HG02973 (cell line): ENCODE measurements around the gene SLC66A2.
"Not testable (repeated sequence)": the region's sequence is repeated elsewhere in the genome, so short reads cannot be mapped to it uniquely, and the experiment has no call there.

Experiments
- ATAC-seq: cut with Tn5 transposase; IDR thresholded peaks from one replicate; pipeline ENCODE4 v1.9.1; 2021; ENCODE audit warnings: moderate library complexity; ENCODE audit not compliant: unreplicated experiment

Gene SLC66A2

GRCh38 chr18:79951545-79952455 is at the start of gene SLC66A2:
Gene SLC66A2 (minus strand): TSS chr18:79951653. CDS start chr18:79950926, 727 bp downstream.
- ATAC-seq: peak; percentile 78

- ATAC-seq: no peak
Observed at GRCh38 chr18:80000877-80001276, 49.4 kb upstream of the SLC66A2 start.

- not testable (repeated sequence) for ATAC-seq
Observed at GRCh38 chr18:79999701-80000100, 48.2 kb upstream of the SLC66A2 start.

- ATAC-seq: no peak
Observed at GRCh38 chr18:79991494-79991893, 40.0 kb upstream of the SLC66A2 start.

GRCh38 chr18:79989195-79989497 is 37.7 kb upstream of the SLC66A2 start:
- no peak for ATAC-seq

- peak; percentile 96 for ATAC-seq
Observed at GRCh38 chr18:79988451-79989194, 37.2 kb upstream of the SLC66A2 start, which contains the start of gene TXNL4A. Gene TXNL4A (minus strand): TSS chr18:79988563. CDS start chr18:79988392, 171 bp downstream.

- peak; percentile 60 for ATAC-seq
Observed at GRCh38 chr18:79988071-79988450, 36.6 kb upstream of the SLC66A2 start.

- ATAC-seq: no peak
Observed at GRCh38 chr18:79987566-79987965, 36.1 kb upstream of the SLC66A2 start.

GRCh38 chr18:79986726-79987125 is 35.3 kb upstream of the SLC66A2 start:
- no peak for ATAC-seq

GRCh38 chr18:79985172-79985571 is 33.7 kb upstream of the SLC66A2 start:
- no peak for ATAC-seq

GRCh38 chr18:79983793-79984192 is 32.3 kb upstream of the SLC66A2 start:
- ATAC-seq: no peak

- no peak for ATAC-seq
Observed at GRCh38 chr18:79983253-79983652, 31.8 kb upstream of the SLC66A2 start.

- no peak for ATAC-seq
Observed at GRCh38 chr18:79982736-79983135, 31.3 kb upstream of the SLC66A2 start.

GRCh38 chr18:79980585-79980984 is 29.1 kb upstream of the SLC66A2 start:
- no peak for ATAC-seq

GRCh38 chr18:79979843-79980242 is 28.4 kb upstream of the SLC66A2 start:
- ATAC-seq: no peak

GRCh38 chr18:79975985-79976680 is 24.7 kb upstream of the SLC66A2 start:
- no peak for ATAC-seq

- no peak for ATAC-seq
Observed at GRCh38 chr18:79975043-79975442, 23.6 kb upstream of the SLC66A2 start.

GRCh38 chr18:79974025-79974654 is 22.7 kb upstream of the SLC66A2 start:
- no peak for ATAC-seq

GRCh38 chr18:79973517-79973916 is 22.1 kb upstream of the SLC66A2 start:
- no peak for ATAC-seq

- no peak for ATAC-seq
Observed at GRCh38 chr18:79972720-79973119, 21.3 kb upstream of the SLC66A2 start.

GRCh38 chr18:79971986-79972385 is 20.5 kb upstream of the SLC66A2 start:
- ATAC-seq: no peak
